ENCODE measurements around the gene SLC35C1.
A peak's percentile ranks its signal among the peaks of the same experiment; 100 is the strongest.
"Not testable (repeated sequence)": the region's sequence is repeated elsewhere in the genome, so short reads cannot be mapped to it uniquely, and the experiment has no call there.

Gene SLC35C1

GRCh38 chr11:45839204-45839603 lies 34.3 kb downstream of the SLC35C1 start:
- ChIA-PET POLR2A (no interaction called here), CTCF (no interaction called here)
- DNase-seq (ENCODE audit: extremely low spot score) = no peak
- no peak for TF ChIP-seq CTBP1 (IDR thresholded peaks at IDR 0.05; ENCODE audit: borderline replicate concordance)
- TF ChIP-seq SUZ12 (IDR thresholded peaks at IDR 0.05) = no peak
- no peak for TF ChIP-seq TARDBP (IDR thresholded peaks at IDR 0.05)
- no peak for TF ChIP-seq L3MBTL2 (conservative IDR thresholded peaks at IDR 0.05)
- TF ChIP-seq ZNF384 (IDR thresholded peaks at IDR 0.05) = no peak
- no peak for TF ChIP-seq HDGF (IDR thresholded peaks at IDR 0.05; ENCODE audit: borderline replicate concordance)
- TF ChIP-seq FOXA1 (IDR thresholded peaks at IDR 0.05) = no peak
- TF ChIP-seq FOXK2 (IDR thresholded peaks at IDR 0.05) = no peak
- no peak for TF ChIP-seq NFRKB (IDR thresholded peaks at IDR 0.05)
- no peak for TF ChIP-seq ELF4 (IDR thresholded peaks at IDR 0.05)
- TF ChIP-seq BHLHE40 (IDR thresholded peaks at IDR 0.05; ENCODE audit: borderline replicate concordance) = no peak

GRCh38 chr11:45840251-45840650 lies 35.3 kb downstream of the SLC35C1 start:
- CTCF ChIA-PET; DNase-seq (ENCODE audit: extremely low spot score); POLR2A ChIA-PET: not testable (repeated sequence)

GRCh38 chr11:45843158-45843924 lies 38.4 kb downstream of the SLC35C1 start:
- ChIA-PET POLR2A (no interaction called here), CTCF (interaction anchor here (0.7 to 1.1 kb wide), 4 partner anchors 13 to 99 kb away, joined by 3 to 5 read pairs (median 4); no protein-coding TSS in a partner anchor)
- peak; percentile 84 for DNase-seq (ENCODE audit: extremely low spot score)
- TF ChIP-seq CTBP1 (IDR thresholded peaks at IDR 0.05; ENCODE audit: borderline replicate concordance) (no peak), PKNOX1 (IDR thresholded peaks at IDR 0.05) (peak; percentile 23; the same call in 1 of the 2 replicates)

- POLR2A ChIA-PET = no interaction called here
- no peak for TF ChIP-seq NFRKB (IDR thresholded peaks at IDR 0.05)
- DNase-seq (ENCODE audit: extremely low spot score) = no peak
- CTCF ChIA-PET = no interaction called here
Observed at GRCh38 chr11:45844822-45845578, 40.1 kb downstream of the SLC35C1 start.

GRCh38 chr11:45846174-45846675 lies 41.3 kb downstream of the SLC35C1 start:
- no peak for DNase-seq (ENCODE audit: extremely low spot score)
- ChIA-PET CTCF (interaction anchor here (1.0 kb wide), 1 partner anchor 75 kb away, joined by 3 read pairs; no protein-coding TSS in a partner anchor), POLR2A (interaction anchor here (0.7 to 1.5 kb wide), 2 partner anchors 15 to 41 kb away, joined by 3 read pairs; no protein-coding TSS in a partner anchor)
- TF ChIP-seq FOXA1 (IDR thresholded peaks at IDR 0.05) (no peak), NFRKB (IDR thresholded peaks at IDR 0.05) (no peak), FOXK2 (IDR thresholded peaks at IDR 0.05) (no peak), CTBP1 (IDR thresholded peaks at IDR 0.05; ENCODE audit: borderline replicate concordance) (no peak), BHLHE40 (IDR thresholded peaks at IDR 0.05; ENCODE audit: borderline replicate concordance) (no peak), HDGF (IDR thresholded peaks at IDR 0.05; ENCODE audit: borderline replicate concordance) (no peak), ZNF384 (IDR thresholded peaks at IDR 0.05) (no peak), SP1 (IDR thresholded peaks at IDR 0.05) (no peak), ELF4 (IDR thresholded peaks at IDR 0.05) (no peak), ARNT (IDR thresholded peaks at IDR 0.05) (no peak), TARDBP (IDR thresholded peaks at IDR 0.05) (no peak), L3MBTL2 (conservative IDR thresholded peaks at IDR 0.05) (no peak), PKNOX1 (IDR thresholded peaks at IDR 0.05) (no peak), SUZ12 (IDR thresholded peaks at IDR 0.05) (no peak), LEF1 (IDR thresholded peaks at IDR 0.05; ENCODE audit: borderline replicate concordance) (no peak)

GRCh38 chr11:45846974-45847910 lies 42.3 kb downstream of the SLC35C1 start, which contains the start of gene CRY2:
TSS of gene CRY2 (plus strand) at chr11:45847475. CDS start at chr11:45847491, 16 bp downstream.
- CTCF ChIA-PET = interaction anchor here (1.0 to 1.8 kb wide), 2 partner anchors 25 to 76 kb away, joined by 3 to 6 read pairs; no protein-coding TSS in a partner anchor
- peak; percentile 99 for DNase-seq (ENCODE audit: extremely low spot score)
- POLR2A ChIA-PET = interaction anchor here (0.7 to 1.5 kb wide), 2 partner anchors 14 to 42 kb away, joined by 3 read pairs; no protein-coding TSS in a partner anchor
- TF ChIP-seq PKNOX1 (IDR thresholded peaks at IDR 0.05) (peak; percentile 88), HDGF (IDR thresholded peaks at IDR 0.05; ENCODE audit: borderline replicate concordance) (peak; percentile 93; the same call in 1 of the 2 replicates), ZNF384 (IDR thresholded peaks at IDR 0.05) (no peak), L3MBTL2 (conservative IDR thresholded peaks at IDR 0.05) (peak; percentile 78), BHLHE40 (IDR thresholded peaks at IDR 0.05; ENCODE audit: borderline replicate concordance) (no peak), FOXM1 (IDR thresholded peaks at IDR 0.05; ENCODE audit: borderline replicate concordance) (no peak), FOXK2 (IDR thresholded peaks at IDR 0.05) (peak; percentile 64; the same call in 1 of the 2 replicates), SP1 (IDR thresholded peaks at IDR 0.05) (peak; percentile 67), ARNT (IDR thresholded peaks at IDR 0.05) (peak; percentile 62; the same call in 1 of the 2 replicates)

Measured in HEK293T (cell line).